ENCODE results near the gene HSPB2.
"Not testable (repeated sequence)": the region's sequence is repeated elsewhere in the genome, so short reads cannot be mapped to it uniquely, and the experiment has no call there.

The HSPB2 gene

GRCh38 chr11:111912535-111912934, at the start of gene HSPB2:
TSS of gene HSPB2 (plus strand) at chr11:111912734. CDS start at chr11:111912830, 96 bp downstream.
- DNase-seq (ENCODE audit: low spot score) (no peak), FAIRE-seq (peak; percentile 44)

GRCh38 chr11:111870113-111870512, 42.4 kb upstream of the HSPB2 start:
- DNase-seq (ENCODE audit: low spot score) (no peak), FAIRE-seq (no peak)

GRCh38 chr11:111870522-111870885, 42.0 kb upstream of the HSPB2 start:
- no peak for DNase-seq (ENCODE audit: low spot score)

GRCh38 chr11:111870886-111871692, 41.4 kb upstream of the HSPB2 start, which contains the start of gene ALG9:
TSS of gene ALG9 (minus strand) at chr11:111871581. CDS start at chr11:111871482, 99 bp downstream.
- peak; percentile 89 for DNase-seq (ENCODE audit: low spot score)
- FAIRE-seq: peak; percentile 81

More at GRCh38 chr11:111870522-111870885, 42.0 kb upstream of the HSPB2 start:
- no peak for FAIRE-seq

GRCh38 chr11:111871693-111872161, 40.8 kb upstream of the HSPB2 start:
- FAIRE-seq: peak; percentile 35
- DNase-seq (ENCODE audit: low spot score): no peak

GRCh38 chr11:111878385-111878848, 34.1 kb upstream of the HSPB2 start:
- DNase-seq (ENCODE audit: low spot score) (no peak), FAIRE-seq (no peak)

- peak; percentile 94 for FAIRE-seq
Observed at GRCh38 chr11:111878849-111879636, 33.5 kb upstream of the HSPB2 start, which contains the start of the genes CFAP68 and FDXACB1. TSS of gene CFAP68 (plus strand) at chr11:111879541. CDS start at chr11:111879561, 20 bp downstream. TSS of gene FDXACB1 (minus strand) at chr11:111879165. CDS start at chr11:111879132, 33 bp downstream.

GRCh38 chr11:111879637-111879960, 32.9 kb upstream of the HSPB2 start:
- DNase-seq (ENCODE audit: low spot score) (no peak), FAIRE-seq (no peak)

More at GRCh38 chr11:111878849-111879636, 33.5 kb upstream of the HSPB2 start, which contains the start of the genes CFAP68 and FDXACB1:
- DNase-seq (ENCODE audit: low spot score): peak; percentile 99

GRCh38 chr11:111882202-111882601, 30.3 kb upstream of the HSPB2 start:
- FAIRE-seq (no peak), DNase-seq (ENCODE audit: low spot score) (no peak)

- not testable (repeated sequence) for DNase-seq (ENCODE audit: low spot score); FAIRE-seq
Observed at GRCh38 chr11:111885053-111885452, 27.5 kb upstream of the HSPB2 start.

- DNase-seq (ENCODE audit: low spot score) (no peak), FAIRE-seq (no peak)
Observed at GRCh38 chr11:111886032-111886431, 26.5 kb upstream of the HSPB2 start.

GRCh38 chr11:111886844-111887243, 25.7 kb upstream of the HSPB2 start:
- FAIRE-seq (peak; percentile 80), DNase-seq (ENCODE audit: low spot score) (no peak)

GRCh38 chr11:111905411-111905810, 7.1 kb upstream of the HSPB2 start:
- FAIRE-seq: no peak

GRCh38 chr11:111906680-111907079, 5.9 kb upstream of the HSPB2 start:
- FAIRE-seq: no peak
- DNase-seq (ENCODE audit: low spot score): no peak

More at GRCh38 chr11:111905411-111905810, 7.1 kb upstream of the HSPB2 start:
- DNase-seq (ENCODE audit: low spot score): no peak

- FAIRE-seq (no peak), DNase-seq (ENCODE audit: low spot score) (no peak)
Observed at GRCh38 chr11:111908639-111909305, 3.8 kb upstream of the HSPB2 start.

GRCh38 chr11:111909378-111909777, 3.2 kb upstream of the HSPB2 start:
- DNase-seq (ENCODE audit: low spot score): no peak
- FAIRE-seq: no peak

GRCh38 chr11:111910676-111911562, 1.6 kb upstream of the HSPB2 start:
- FAIRE-seq (no peak), DNase-seq (ENCODE audit: low spot score) (peak; percentile 55)

GRCh38 chr11:111911563-111912401, 752 bp upstream of the HSPB2 start, which contains the start of gene CRYAB:
TSS of gene CRYAB (minus strand) at chr11:111911770. CDS start at chr11:111911724, 46 bp downstream.
- DNase-seq (ENCODE audit: low spot score) (peak; percentile 82), FAIRE-seq (peak; percentile 71)

Measured in urothelium cell line (cell line).